PC-3 (cell line): ENCODE data around the gene LATS2. TPM values are rescaled to one million over a fixed set of nuclear protein-coding genes. Genes with fewer than 3 reads are reported as not detected.

ENCODE experiments used
- ATAC-seq: fragments of 200-7000 bp; cut with Tn5 transposase; 2 replicates; pipeline ENCODE4 v1.9.1; 2020; ENCODE audit warnings: mild to moderate bottlenecking, moderate library complexity
- BruUV-seq: library from RNA; stranded (reverse); fragments of 400-500 nt; replicated peaks from 2 replicates; lab custom pipeline; 2021; lab: Mats Ljungman, UMichigan
- CTCF ChIA-PET: fragments of 300-600 bp; sonication (Branson Sonifier 250); formaldehyde crosslinking; loops from one replicate; lab custom pipeline; 2022; ENCODE audit warnings: antibody characterized with exemption; lab: Charles Lee
- POLR2A ChIA-PET: fragments of 300-600 bp; sonication (Branson Sonifier 250); formaldehyde crosslinking; loops from one replicate; lab custom pipeline; 2022; ENCODE audit warnings: antibody characterized with exemption; ENCODE audit not compliant: unreplicated experiment; lab: Charles Lee
- DNase-seq: peaks from one replicate; pipeline ENCODE4 v3.0.0-alpha.2; 2015
- H2AFZ ChIP-seq: fragments of 300-600 bp; sonication (generic); 2 replicates; pipeline ENCODE4 v1.6.0; 2016; ENCODE audit warnings: antibody characterized with exemption, low read length
- H3F3A ChIP-seq: fragments of 300-600 bp; sonication (generic); one replicate; pipeline ENCODE4 v1.6.0; 2017; ENCODE audit warnings: antibody characterized with exemption, low read length, control low read depth, mild to moderate bottlenecking; ENCODE audit not compliant: unreplicated experiment
- H3K27ac ChIP-seq: fragments of 300-600 bp; sonication (generic); 2 replicates; pipeline ENCODE4 v1.5.1; 2016; ENCODE audit warnings: mild to moderate bottlenecking, low read length
- H3K27me3 ChIP-seq: fragments of 300-600 bp; sonication (generic); 2 replicates; pipeline ENCODE4 v1.6.1; 2016; ENCODE audit warnings: low read length, mixed read lengths
- H3K36me3 ChIP-seq: fragments of 300-600 bp; sonication (generic); 2 replicates; pipeline ENCODE4 v1.6.1; 2016; ENCODE audit warnings: low read depth, mixed run types, low read length, mixed read lengths
- H3K4me1 ChIP-seq: fragments of 300-600 bp; sonication (generic); 2 replicates; pipeline ENCODE4 v1.5.1; 2016; ENCODE audit warnings: low read length; ENCODE audit not compliant: insufficient read depth
- H3K4me2 ChIP-seq: fragments of 300-600 bp; sonication (generic); 2 replicates; pipeline ENCODE4 v1.6.0; 2016; ENCODE audit warnings: low read length
- H3K4me3 ChIP-seq: fragments of 300-600 bp; sonication (generic); 2 replicates; pipeline ENCODE4 v1.5.1; 2016; ENCODE audit warnings: mild to moderate bottlenecking, low read length, mixed read lengths
- H3K79me2 ChIP-seq: fragments of 300-600 bp; sonication (generic); 2 replicates; pipeline ENCODE4 v1.6.1; 2017; ENCODE audit warnings: low read length, mixed read lengths
- H3K9ac ChIP-seq: fragments of 300-600 bp; sonication (generic); 2 replicates; pipeline ENCODE4 v1.6.0; 2016; ENCODE audit warnings: mild to moderate bottlenecking, low read length
- H3K9me2 ChIP-seq: fragments of 300-600 bp; sonication (generic); replicated peaks from 2 replicates; pipeline ENCODE4 v1.6.1; 2016; ENCODE audit warnings: mixed run types, low read length, mixed read lengths
- H3K9me3 ChIP-seq: fragments of 300-600 bp; sonication (generic); 2 replicates; pipeline ENCODE4 v1.6.1; 2016; ENCODE audit warnings: low read length, mixed read lengths
- H4K20me1 ChIP-seq: fragments of 300-600 bp; sonication (generic); 2 replicates; pipeline ENCODE4 v1.6.1; 2016; ENCODE audit warnings: low read length, mixed read lengths
- CTCF ChIP-seq: fragments of 300-600 bp; sonication (generic); conservative IDR thresholded peaks from 2 replicates; pipeline ENCODE4 v1.5.1; 2017; ENCODE audit warnings: antibody characterized with exemption, low read depth, mild to moderate bottlenecking, low read length
- EZH2 ChIP-seq: fragments of 300-600 bp; sonication (generic); IDR thresholded peaks from one replicate; pipeline ENCODE4 v1.6.1; 2017; ENCODE audit warnings: antibody characterized with exemption, mild to moderate bottlenecking, low read length; ENCODE audit not compliant: unreplicated experiment
- EZH2phosphoT487 ChIP-seq: fragments of 300-600 bp; sonication (generic); IDR thresholded peaks from 2 replicates; pipeline ENCODE4 v1.6.1; 2018; ENCODE audit warnings: mild to moderate bottlenecking, antibody characterized with exemption, low read length, borderline replicate concordance
- intact Hi-C: fragments of 100-400 bp; cut with micrococcal nuclease; formaldehyde crosslinking; loops from 2 replicates; pipeline ENCODE4 v1.9.0; 2023
- total RNA-seq: library from RNA; depleted of rRNA; stranded (reverse); fragments of >200 nt; gene quantifications from 2 replicates; pipeline ENCODE4 v1.2.3, GENCODE V29; 2014

The LATS2 gene
- total RNA-seq, 1 experiment from 2014 or later: 11.0 TPM

- H3K9ac ChIP-seq: no peak overlapping the region
- no peaks in the 10 kb centered on the region for H3K9me3 ChIP-seq
- ChIA-PET CTCF (no interaction called here), POLR2A (no interaction called here)
- H3K79me2 ChIP-seq: peaks cover 27% of the 10 kb centered on the region
- H3K9me2 ChIP-seq: no peaks in the 10 kb centered on the region
- no peak for DNase-seq
- H3K4me2 ChIP-seq: no peak overlapping the region
- no peak overlapping the region for H2AFZ ChIP-seq
- H3K36me3 ChIP-seq: no peaks in the 10 kb centered on the region
- peaks cover 14% of the 10 kb centered on the region; the same call in 1 of the 2 replicates for H4K20me1 ChIP-seq
- no peaks in the 10 kb centered on the region for H3F3A ChIP-seq
- no peak for ATAC-seq
- peaks cover 18% of the 10 kb centered on the region for H3K4me1 ChIP-seq
- BruUV-seq: no TSS peak
- no peaks in the 10 kb centered on the region for H3K27me3 ChIP-seq
- no peak for TF ChIP-seq EZH2
- no peak for TF ChIP-seq EZH2phosphoT487
- no peak for TF ChIP-seq CTCF
- H3K27ac ChIP-seq: no peak overlapping the region
- intact Hi-C loops: loop anchor here (10.0 kb wide), 1 partner anchor 72 kb away; no protein-coding TSS in a partner anchor
- H3K4me3 ChIP-seq: no peak overlapping the region
These were observed 1.6 kb upstream of the LATS2 start for GRCh38 chr13:21063031-21063430.

GRCh38 chr13:21060338-21061028 is 903 bp downstream of the LATS2 start:
- Histone ChIP-seq H3K9me2 (no peaks in the 10 kb centered on the region), H3K4me2 (peak overlapping the region; percentile 99), H2AFZ (no peak overlapping the region), H3F3A (no peaks in the 10 kb centered on the region), H3K27me3 (no peaks in the 10 kb centered on the region), H3K9ac (peak overlapping the region; percentile 85), H4K20me1 (peaks cover 28% of the 10 kb centered on the region), H3K79me2 (peaks cover 53% of the 10 kb centered on the region), H3K36me3 (no peaks in the 10 kb centered on the region), H3K4me3 (peak overlapping the region; percentile 96), H3K9me3 (no peaks in the 10 kb centered on the region), H3K4me1 (peaks cover 18% of the 10 kb centered on the region), H3K27ac (peak overlapping the region; percentile 75; the same call in 1 of the 2 replicates)
- intact Hi-C loops: loop anchor here (1.0 to 10.0 kb wide), 3 partner anchors 46 to 117 kb away; no protein-coding TSS in a partner anchor
- no TSS peak for BruUV-seq
- CTCF ChIA-PET: no interaction called here
- peak; percentile 27 for ATAC-seq
- peak; percentile 73 for TF ChIP-seq EZH2phosphoT487
- no peak for TF ChIP-seq EZH2
- peak; percentile 33 for DNase-seq
- POLR2A ChIA-PET: interaction anchor here (0.6 to 1.0 kb wide), 3 partner anchors 9 to 549 kb away, joined by 3 to 12 read pairs (median 7); no protein-coding TSS in a partner anchor

- intact Hi-C loops: loop anchor here (2.0 to 10.0 kb wide), 2 partner anchors 45 to 75 kb away; no protein-coding TSS in a partner anchor
- CTCF ChIA-PET: no interaction called here
- ATAC-seq (no peak; the same call in 1 of the 2 replicates), DNase-seq (no peak)
- H3K36me3 ChIP-seq: no peaks in the 10 kb centered on the region
- H3K27ac ChIP-seq: peak overlapping the region; percentile 75; the same call in 1 of the 2 replicates
- peak overlapping the region; percentile 96 for H3K4me3 ChIP-seq
- H2AFZ ChIP-seq: no peak overlapping the region
- POLR2A ChIA-PET: interaction anchor here (0.6 to 1.0 kb wide), 3 partner anchors 9 to 550 kb away, joined by 3 to 12 read pairs (median 7); no protein-coding TSS in a partner anchor
- no TSS peak for BruUV-seq
- TF ChIP-seq EZH2phosphoT487: no peak
- no peak for TF ChIP-seq EZH2
- no peak for TF ChIP-seq CTCF
- peaks cover 18% of the 10 kb centered on the region for H3K4me1 ChIP-seq
- peak overlapping the region; percentile 99 for H3K4me2 ChIP-seq
- H4K20me1 ChIP-seq: peaks cover 35% of the 10 kb centered on the region
- no peaks in the 10 kb centered on the region for H3F3A ChIP-seq
- H3K79me2 ChIP-seq: peaks cover 60% of the 10 kb centered on the region
- H3K9me2 ChIP-seq: no peaks in the 10 kb centered on the region
- H3K9ac ChIP-seq: peak overlapping the region; percentile 85
- H3K9me3 ChIP-seq: no peaks in the 10 kb centered on the region
- no peaks in the 10 kb centered on the region for H3K27me3 ChIP-seq
These were observed 1.6 kb downstream of the LATS2 start for GRCh38 chr13:21059641-21060337.
